ENCODE results near the gene F7.
"Not testable (repeated sequence)": the region's sequence is repeated elsewhere in the genome, so short reads cannot be mapped to it uniquely, and the experiment has no call there.

Gene F7

DNA sequence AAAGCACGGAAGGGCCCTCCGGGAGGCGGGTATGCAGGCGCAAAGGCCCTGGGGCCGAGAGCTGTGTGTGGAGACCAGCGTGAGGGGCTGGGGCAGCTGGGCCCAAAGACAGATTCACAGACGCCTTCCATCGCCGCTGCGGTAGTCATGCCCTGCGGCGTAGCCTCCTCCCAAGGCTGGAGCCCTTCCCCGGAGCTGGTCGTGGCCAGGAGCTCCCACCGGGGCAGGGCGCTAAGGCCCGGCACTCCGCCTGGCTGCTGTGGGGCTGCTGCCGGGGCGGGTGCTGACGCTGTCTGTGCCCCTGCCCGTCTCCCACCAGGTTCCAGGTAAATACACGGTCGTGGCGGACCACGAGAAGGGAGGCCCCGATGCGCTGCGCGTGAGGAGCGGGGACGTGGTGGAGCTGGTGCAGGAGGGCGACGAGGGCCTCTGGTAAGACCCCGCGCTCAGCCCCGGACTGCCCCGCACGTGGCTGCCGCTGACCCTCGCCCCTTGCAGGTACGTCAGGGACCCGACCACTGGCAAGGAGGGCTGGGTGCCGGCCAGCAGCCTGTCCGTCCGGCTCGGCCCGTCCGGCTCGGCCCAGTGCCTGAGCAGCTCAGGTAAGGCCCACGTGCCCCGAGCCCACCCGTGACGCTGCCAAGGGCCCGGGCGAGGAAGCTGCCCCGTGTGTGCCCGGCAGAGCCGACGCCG, 9.4 kb upstream of the F7 start:
- H3K4me3 ChIP-seq (ENCODE audit: low read depth, low read length), result no peak overlapping the region
- TF ChIP-seq, protein P1, sequence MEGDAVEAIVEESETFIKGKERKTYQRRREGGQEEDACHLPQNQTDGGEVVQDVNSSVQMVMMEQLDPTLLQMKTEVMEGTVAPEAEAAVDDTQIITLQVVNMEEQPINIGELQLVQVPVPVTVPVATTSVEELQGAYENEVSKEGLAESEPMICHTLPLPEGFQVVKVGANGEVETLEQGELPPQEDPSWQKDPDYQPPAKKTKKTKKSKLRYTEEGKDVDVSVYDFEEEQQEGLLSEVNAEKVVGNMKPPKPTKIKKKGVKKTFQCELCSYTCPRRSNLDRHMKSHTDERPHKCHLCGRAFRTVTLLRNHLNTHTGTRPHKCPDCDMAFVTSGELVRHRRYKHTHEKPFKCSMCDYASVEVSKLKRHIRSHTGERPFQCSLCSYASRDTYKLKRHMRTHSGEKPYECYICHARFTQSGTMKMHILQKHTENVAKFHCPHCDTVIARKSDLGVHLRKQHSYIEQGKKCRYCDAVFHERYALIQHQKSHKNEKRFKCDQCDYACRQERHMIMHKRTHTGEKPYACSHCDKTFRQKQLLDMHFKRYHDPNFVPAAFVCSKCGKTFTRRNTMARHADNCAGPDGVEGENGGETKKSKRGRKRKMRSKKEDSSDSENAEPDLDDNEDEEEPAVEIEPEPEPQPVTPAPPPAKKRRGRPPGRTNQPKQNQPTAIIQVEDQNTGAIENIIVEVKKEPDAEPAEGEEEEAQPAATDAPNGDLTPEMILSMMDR (IDR thresholded peaks at IDR 0.05; ENCODE audit: insufficient read depth, low read depth, low read length, missing control alignments), result no peak
- DNase-seq (ENCODE audit: low read depth), result no peak

DNA sequence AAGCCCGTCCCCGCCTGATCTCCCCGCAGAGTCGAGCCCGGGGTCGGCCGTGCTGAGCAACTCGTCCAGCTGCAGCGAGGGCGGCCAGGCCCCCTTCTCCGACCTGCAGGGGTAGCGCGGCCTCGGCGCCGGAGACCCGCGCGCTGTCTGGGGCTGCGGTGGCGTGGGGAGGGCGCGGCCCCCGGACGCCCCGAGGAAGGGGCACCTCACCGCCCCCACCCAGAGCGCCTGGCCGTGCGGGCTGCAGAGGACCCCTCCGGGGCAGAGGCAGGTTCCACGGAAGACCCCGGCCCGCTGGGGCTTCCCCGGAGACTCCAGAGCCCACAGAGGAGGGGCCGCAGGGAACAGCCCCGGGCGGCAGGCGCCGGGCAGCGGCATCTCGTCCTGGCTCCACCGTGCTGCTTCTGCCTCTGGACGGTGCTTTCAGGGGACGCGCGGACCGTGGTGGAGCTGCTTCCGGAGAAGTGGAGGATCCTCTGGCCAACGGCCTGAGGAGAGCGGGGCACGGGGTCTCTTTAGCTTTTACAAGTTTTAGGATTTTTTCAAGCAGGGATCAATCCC, 8.8 kb upstream of the F7 start:
- no peak overlapping the region for H3K4me3 ChIP-seq (ENCODE audit: low read depth, low read length)
- DNase-seq (ENCODE audit: low read depth), result no peak
- TF ChIP-seq, protein P1 (IDR thresholded peaks at IDR 0.05; ENCODE audit: insufficient read depth, low read depth, low read length, missing control alignments), result no peak

DNA sequence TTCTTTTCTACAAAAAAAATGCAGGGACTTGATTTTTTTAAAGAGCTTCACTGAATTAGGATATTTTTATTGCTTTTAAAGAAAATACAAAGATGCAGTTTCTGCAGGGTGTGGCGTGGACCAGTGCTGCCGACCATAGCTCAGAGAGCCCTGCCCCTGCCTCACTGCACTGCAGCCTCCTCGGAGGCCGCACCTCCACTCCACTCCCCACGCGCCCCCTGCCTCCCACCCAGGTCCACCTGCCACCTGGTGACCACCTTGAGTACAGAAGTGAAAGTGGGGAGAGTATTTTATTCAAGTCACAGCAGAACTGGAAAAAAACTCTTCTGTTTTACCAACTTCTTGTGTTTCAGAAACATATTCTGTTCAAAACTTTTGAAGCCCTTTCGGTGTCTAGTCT, 7.9 kb upstream of the F7 start:
- TF ChIP-seq, protein P1 (IDR thresholded peaks at IDR 0.05; ENCODE audit: insufficient read depth, low read depth, low read length, missing control alignments), result no peak
- no peak for DNase-seq (ENCODE audit: low read depth)
- no peak overlapping the region for H3K4me3 ChIP-seq (ENCODE audit: low read depth, low read length)

DNA sequence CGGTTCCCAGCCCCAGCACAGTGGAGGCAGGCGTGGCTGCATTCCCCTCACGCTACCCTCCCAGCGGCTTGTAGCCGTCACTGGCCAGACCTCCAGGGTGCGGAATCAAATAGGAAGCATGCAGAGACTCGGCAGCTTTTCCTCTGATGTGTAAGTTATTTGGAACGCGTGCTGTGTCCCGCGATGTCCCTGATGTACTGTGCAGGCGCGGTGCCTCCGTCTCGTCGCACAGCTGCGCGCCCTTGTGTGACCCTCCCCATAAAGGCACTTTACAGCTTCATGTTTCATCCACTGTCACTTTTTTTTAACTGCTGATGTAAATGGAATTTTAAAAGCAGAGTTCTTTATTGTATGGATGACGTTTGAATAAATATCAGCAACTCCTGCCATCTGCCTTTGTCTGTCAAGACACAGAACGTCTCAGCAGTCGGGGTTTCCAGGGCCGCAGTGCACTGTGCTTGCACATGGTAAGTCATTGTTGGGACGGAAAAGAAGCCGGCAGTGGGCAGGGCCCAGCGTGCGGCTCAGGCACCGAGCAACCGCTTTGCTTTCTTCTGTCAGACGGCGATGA, 7.3 kb upstream of the F7 start:
- H3K4me3 ChIP-seq (ENCODE audit: low read depth, low read length), result no peak overlapping the region
- TF ChIP-seq, protein P1 (IDR thresholded peaks at IDR 0.05; ENCODE audit: insufficient read depth, low read depth, low read length, missing control alignments), result no peak
- no peak for DNase-seq (ENCODE audit: low read depth)

DNA sequence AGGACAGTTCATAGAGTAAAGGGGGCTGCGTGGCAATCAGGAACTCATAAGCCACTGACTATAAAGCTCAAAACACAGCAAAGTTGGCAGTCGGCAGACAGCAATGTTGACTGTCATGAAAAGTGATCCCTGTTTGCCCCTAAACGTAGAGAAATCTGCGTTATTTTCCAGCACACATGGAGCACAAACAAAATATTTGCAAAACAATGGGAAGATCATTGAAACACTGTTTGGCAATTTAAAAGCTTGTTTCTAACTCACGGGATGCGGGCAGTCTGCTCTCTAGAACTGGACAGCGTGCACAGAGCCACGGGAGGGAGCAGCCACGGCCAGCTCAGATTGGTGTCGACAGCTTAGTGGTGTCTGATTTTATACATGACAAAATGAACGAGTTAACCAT, 6.4 kb upstream of the F7 start:
- no peak overlapping the region for H3K4me3 ChIP-seq (ENCODE audit: low read depth, low read length)
- DNase-seq (ENCODE audit: low read depth), result no peak
- TF ChIP-seq, protein P1 (IDR thresholded peaks at IDR 0.05; ENCODE audit: insufficient read depth, low read depth, low read length, missing control alignments), result no peak

DNA sequence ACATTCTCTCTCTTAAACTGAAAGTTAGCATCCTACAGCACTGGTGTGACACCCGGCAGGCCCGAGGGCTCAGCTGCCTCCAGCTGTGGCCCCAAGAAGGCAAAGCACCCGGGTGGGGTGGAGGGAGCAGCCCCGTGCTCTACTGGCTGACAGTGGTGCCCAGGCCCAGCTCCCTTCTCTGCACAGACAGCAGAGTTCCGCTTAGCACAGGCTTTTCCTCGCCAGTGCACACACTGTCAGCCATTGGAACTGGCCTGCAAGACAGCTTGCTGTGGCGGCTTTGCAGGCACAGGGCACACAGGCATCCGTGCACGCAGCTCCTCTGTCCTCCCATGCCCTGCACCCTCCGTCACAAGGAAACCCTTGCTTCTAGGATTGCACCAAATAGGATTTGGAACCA, 3.3 kb upstream of the F7 start:
- DNase-seq (ENCODE audit: low read depth); H3K4me3 ChIP-seq (ENCODE audit: low read depth, low read length): not testable (repeated sequence)

DNA sequence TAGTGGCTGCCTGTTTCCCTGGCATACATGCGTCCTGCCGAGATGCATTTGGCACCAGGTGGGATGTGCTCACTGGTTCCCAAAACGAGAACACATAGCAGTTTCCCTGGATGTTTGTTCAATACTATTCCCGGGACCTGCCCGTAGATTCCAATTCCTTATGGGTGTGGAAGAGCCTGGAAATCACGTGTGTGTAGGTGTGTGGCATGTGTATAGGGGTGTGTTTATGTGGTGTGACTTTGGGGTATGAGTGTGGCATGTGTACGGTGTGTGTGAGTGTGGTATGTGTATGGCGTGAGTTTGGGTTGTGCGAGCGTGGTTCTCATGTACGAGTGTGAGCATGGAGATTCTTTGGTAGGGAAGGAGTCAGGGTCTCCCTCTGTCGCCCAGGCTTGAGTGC, 2.9 kb upstream of the F7 start:
- TF ChIP-seq, protein P1 (IDR thresholded peaks at IDR 0.05; ENCODE audit: insufficient read depth, low read depth, low read length, missing control alignments), result no peak
- no peak overlapping the region for H3K4me3 ChIP-seq (ENCODE audit: low read depth, low read length)
- DNase-seq (ENCODE audit: low read depth), result no peak

Measured in GM12865 (cell line).